Glutamatergic neuron (in vitro differentiated cells): ENCODE data around the gene PFDN2. TPM values are rescaled to one million over a fixed set of nuclear protein-coding genes. Genes with fewer than 3 reads are reported as not detected.
"Not testable (repeated sequence)": the region's sequence is repeated elsewhere in the genome, so short reads cannot be mapped to it uniquely, and the experiment has no call there.

Source experiments
- DNase-seq: peaks from one replicate; pipeline ENCODE4 v3.0.0; 2022
- H3K27ac Mint-ChIP-seq: one replicate; pipeline ENCODE4 v1.8.0; 2020; ENCODE audit warnings: mild to moderate bottlenecking, mixed read lengths, inconsistent platforms; ENCODE audit not compliant: unreplicated experiment
- H3K27me3 Mint-ChIP-seq: one replicate; pipeline ENCODE4 v1.8.0; 2020; ENCODE audit warnings: mild to moderate bottlenecking, moderate library complexity, mixed read lengths, inconsistent platforms; ENCODE audit not compliant: unreplicated experiment
- H3K36me3 Mint-ChIP-seq: one replicate; pipeline ENCODE4 v1.8.0; 2020; ENCODE audit warnings: mild to moderate bottlenecking, mixed read lengths, inconsistent platforms; ENCODE audit not compliant: unreplicated experiment
- H3K4me1 Mint-ChIP-seq: one replicate; pipeline ENCODE4 v1.8.0; 2020; ENCODE audit warnings: mild to moderate bottlenecking, low read depth, mixed read lengths, inconsistent platforms; ENCODE audit not compliant: unreplicated experiment
- H3K4me3 Mint-ChIP-seq: one replicate; pipeline ENCODE4 v1.8.0; 2020; ENCODE audit warnings: mild to moderate bottlenecking, mixed read lengths, inconsistent platforms; ENCODE audit not compliant: unreplicated experiment
- H3K9me3 Mint-ChIP-seq: one replicate; pipeline ENCODE4 v1.8.0; 2020; ENCODE audit warnings: mild to moderate bottlenecking, moderate library complexity, mixed read lengths, inconsistent platforms; ENCODE audit not compliant: unreplicated experiment
- CTCF ChIP-seq: fragments of 200-600 bp; sonication (generic); IDR thresholded peaks from one replicate; pipeline ENCODE4 v1.5.0; 2021; ENCODE audit not compliant: partially characterized antibody, unreplicated experiment
- total RNA-seq: library from RNA; stranded (reverse); fragmentation: NEBNext Ultra II Directional; extraction: Animal tissue kit (Norgen Biotek cat#: 25700); gene quantifications from one replicate; pipeline ENCODE4 v1.2.1, GENCODE V29; 2021; ENCODE audit not compliant: unreplicated experiment

The PFDN2 gene
- total RNA-seq, 1 donor from 2014 or later = 83.7 TPM

GRCh38 chr1:161122967-161123366 is 5.1 kb upstream of the PFDN2 start:
- no peak overlapping the region for H3K4me3 Mint-ChIP-seq
- H3K4me1 Mint-ChIP-seq = peaks cover 8% of the 10 kb centered on the region
- no peaks in the 10 kb centered on the region for H3K27me3 Mint-ChIP-seq
- no peak overlapping the region for H3K27ac Mint-ChIP-seq
- no peak for DNase-seq
- peaks cover 4% of the 10 kb centered on the region for H3K9me3 Mint-ChIP-seq
- H3K36me3 Mint-ChIP-seq = no peaks in the 10 kb centered on the region
- TF ChIP-seq CTCF = no peak

GRCh38 chr1:161121834-161122233 is 4.0 kb upstream of the PFDN2 start:
- no peak for TF ChIP-seq CTCF
- Mint-ChIP-seq H3K9me3 (peaks cover 4% of the 10 kb centered on the region), H3K27me3 (no peaks in the 10 kb centered on the region), H3K4me3 (no peak overlapping the region), H3K36me3 (no peaks in the 10 kb centered on the region), H3K4me1 (peaks cover 3% of the 10 kb centered on the region), H3K27ac (no peak overlapping the region)
- DNase-seq = no peak

GRCh38 chr1:161121042-161121650 is 3.3 kb upstream of the PFDN2 start:
- peaks cover 3% of the 10 kb centered on the region for H3K4me1 Mint-ChIP-seq
- no peaks in the 10 kb centered on the region for H3K36me3 Mint-ChIP-seq
- no peak overlapping the region for H3K27ac Mint-ChIP-seq
- H3K9me3 Mint-ChIP-seq = peaks cover 4% of the 10 kb centered on the region
- no peak for DNase-seq
- H3K4me3 Mint-ChIP-seq = no peak overlapping the region
- no peak for TF ChIP-seq CTCF
- H3K27me3 Mint-ChIP-seq = peaks cover 2% of the 10 kb centered on the region

GRCh38 chr1:161119092-161119903 is 1.5 kb upstream of the PFDN2 start:
- Mint-ChIP-seq H3K27me3 (peaks cover 2% of the 10 kb centered on the region), H3K36me3 (no peaks in the 10 kb centered on the region), H3K27ac (peak overlapping the region; percentile 6), H3K4me1 (peaks cover 3% of the 10 kb centered on the region), H3K4me3 (peak overlapping the region; percentile 92), H3K9me3 (no peaks in the 10 kb centered on the region)
- no peak for TF ChIP-seq CTCF
- DNase-seq = no peak

GRCh38 chr1:161115961-161116360 is 1.9 kb downstream of the PFDN2 start:
- H3K36me3 Mint-ChIP-seq, H3K27ac Mint-ChIP-seq, H3K4me1 Mint-ChIP-seq, H3K9me3 Mint-ChIP-seq, H3K27me3 Mint-ChIP-seq, DNase-seq, H3K4me3 Mint-ChIP-seq: not testable (repeated sequence)
